Measurements from ENCODE around the gene KRTAP5-5. TPM values are rescaled to one million over a fixed set of nuclear protein-coding genes. Genes with fewer than 3 reads are reported as not detected.

KRTAP5-5 gene
- total RNA-seq, 4 donors from 2014 or later: not detected

DNA sequence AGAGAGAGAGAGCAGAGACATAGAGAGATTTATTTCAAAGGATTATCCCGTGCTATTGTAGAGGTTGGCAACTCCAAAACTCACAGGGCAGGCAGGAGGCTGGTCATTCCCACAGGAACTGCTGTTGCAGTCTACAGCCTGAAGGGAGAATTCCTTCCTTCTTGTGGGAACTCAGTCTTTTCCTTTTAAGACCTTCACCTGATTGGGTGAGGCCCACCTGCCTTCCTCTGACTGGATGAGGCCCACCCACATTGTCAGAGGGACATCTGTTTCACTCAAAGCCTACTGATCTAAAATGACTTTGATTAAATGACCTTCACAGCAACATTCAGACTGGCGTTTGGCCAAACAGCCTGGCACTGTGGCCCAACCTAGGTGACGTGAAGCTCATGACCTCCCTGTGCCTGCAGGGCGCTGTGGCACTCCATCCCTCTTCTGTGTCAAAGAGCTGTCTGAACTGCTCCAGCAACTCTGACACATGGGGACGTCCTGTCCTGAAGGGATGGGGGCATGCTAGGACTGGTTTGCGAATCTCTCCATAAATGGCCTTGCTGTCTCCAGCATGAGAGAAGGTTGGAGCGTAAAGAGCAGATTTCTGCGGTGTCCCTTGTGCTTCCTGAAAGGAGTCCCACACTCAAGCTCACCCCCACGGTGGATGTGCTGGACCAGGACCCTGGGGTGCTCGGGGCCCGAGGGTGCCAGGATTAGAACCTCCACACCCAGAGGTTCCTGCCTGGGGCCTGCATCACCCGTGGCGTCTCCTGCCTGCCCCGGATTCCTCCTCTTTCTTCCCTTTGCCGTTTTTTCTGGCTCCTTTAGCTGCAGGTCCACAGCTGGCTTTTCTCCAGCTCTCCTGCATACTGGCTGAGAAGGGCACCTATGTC, 20.7 kb downstream of the KRTAP5-5 start:
- WGBS: 83% methylated on average over 11 of the region's 15 CpGs
- H3K27me3 ChIP-seq: peaks cover 0 to 18% (median 0%) of the 10 kb centered on the region in 4 donors
- intact Hi-C loops (cut with DNase I): loop anchor here (5.0 kb wide), 2 partner anchors 42 to 502 kb away; no protein-coding TSS in a partner anchor
- H3K4me3 ChIP-seq: no peak overlapping the region
- H3K9me3 ChIP-seq: no peaks in the 10 kb centered on the region
- H3K27ac ChIP-seq (replicated peaks in 1 of 4): no peak overlapping the region
- H3K36me3 ChIP-seq: no peaks in the 10 kb centered on the region
- no peak for DNase-seq (ENCODE audit: extremely low spot score)
- H3K4me1 ChIP-seq: peaks cover 0 to 9% (median 8%) of the 10 kb centered on the region in 4 donors
- TF ChIP-seq POLR2A (IDR thresholded peaks at IDR 0.05; ENCODE audit: low read depth) (no peak), POLR2AphosphoS5 (IDR thresholded peaks at IDR 0.05) (no peak), EP300 (IDR thresholded peaks at IDR 0.05) (no peak)
- TF ChIP-seq, protein P1, sequence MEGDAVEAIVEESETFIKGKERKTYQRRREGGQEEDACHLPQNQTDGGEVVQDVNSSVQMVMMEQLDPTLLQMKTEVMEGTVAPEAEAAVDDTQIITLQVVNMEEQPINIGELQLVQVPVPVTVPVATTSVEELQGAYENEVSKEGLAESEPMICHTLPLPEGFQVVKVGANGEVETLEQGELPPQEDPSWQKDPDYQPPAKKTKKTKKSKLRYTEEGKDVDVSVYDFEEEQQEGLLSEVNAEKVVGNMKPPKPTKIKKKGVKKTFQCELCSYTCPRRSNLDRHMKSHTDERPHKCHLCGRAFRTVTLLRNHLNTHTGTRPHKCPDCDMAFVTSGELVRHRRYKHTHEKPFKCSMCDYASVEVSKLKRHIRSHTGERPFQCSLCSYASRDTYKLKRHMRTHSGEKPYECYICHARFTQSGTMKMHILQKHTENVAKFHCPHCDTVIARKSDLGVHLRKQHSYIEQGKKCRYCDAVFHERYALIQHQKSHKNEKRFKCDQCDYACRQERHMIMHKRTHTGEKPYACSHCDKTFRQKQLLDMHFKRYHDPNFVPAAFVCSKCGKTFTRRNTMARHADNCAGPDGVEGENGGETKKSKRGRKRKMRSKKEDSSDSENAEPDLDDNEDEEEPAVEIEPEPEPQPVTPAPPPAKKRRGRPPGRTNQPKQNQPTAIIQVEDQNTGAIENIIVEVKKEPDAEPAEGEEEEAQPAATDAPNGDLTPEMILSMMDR (IDR thresholded peaks at IDR 0.05): no peak

DNA sequence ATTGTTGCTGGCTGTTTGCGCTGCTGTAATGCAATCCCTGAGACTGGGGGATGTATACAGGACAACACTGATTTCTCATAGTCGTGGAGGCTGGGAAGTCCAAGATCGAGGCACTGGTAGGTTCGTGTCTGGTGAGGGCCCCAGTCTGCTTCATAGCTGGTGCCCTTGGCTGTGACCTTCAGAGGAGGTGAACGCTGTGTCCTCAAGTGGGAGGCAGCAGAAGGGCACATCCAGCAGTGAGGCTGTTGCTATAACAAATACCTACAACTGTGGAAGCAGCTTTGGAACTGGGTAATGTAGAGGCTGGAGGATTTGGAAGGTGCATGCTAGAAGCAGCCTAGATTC, 21.3 kb downstream of the KRTAP5-5 start:
- Histone ChIP-seq H3K36me3 (no peaks in the 10 kb centered on the region), H3K9me3 (no peaks in the 10 kb centered on the region), H3K27me3 (peaks cover 0 to 24% (median 0%) of the 10 kb centered on the region in 4 donors), H3K4me1 (peaks cover 0 to 9% (median 8%) of the 10 kb centered on the region in 4 donors), H3K27ac (replicated peaks in 1 of 4) (no peak overlapping the region), H3K4me3 (no peak overlapping the region)
- TF ChIP-seq, protein P1 (IDR thresholded peaks at IDR 0.05): no peak
- TF ChIP-seq EP300 (IDR thresholded peaks at IDR 0.05) (no peak), POLR2AphosphoS5 (IDR thresholded peaks at IDR 0.05) (no peak), POLR2A (IDR thresholded peaks at IDR 0.05; ENCODE audit: low read depth) (no peak)
- intact Hi-C loops (cut with DNase I): loop anchor here (5.0 kb wide), 2 partner anchors 41 to 501 kb away; no protein-coding TSS in a partner anchor
- no peak for DNase-seq (ENCODE audit: extremely low spot score)
- WGBS: 77% methylated on average over 5 of the region's 5 CpGs

DNA sequence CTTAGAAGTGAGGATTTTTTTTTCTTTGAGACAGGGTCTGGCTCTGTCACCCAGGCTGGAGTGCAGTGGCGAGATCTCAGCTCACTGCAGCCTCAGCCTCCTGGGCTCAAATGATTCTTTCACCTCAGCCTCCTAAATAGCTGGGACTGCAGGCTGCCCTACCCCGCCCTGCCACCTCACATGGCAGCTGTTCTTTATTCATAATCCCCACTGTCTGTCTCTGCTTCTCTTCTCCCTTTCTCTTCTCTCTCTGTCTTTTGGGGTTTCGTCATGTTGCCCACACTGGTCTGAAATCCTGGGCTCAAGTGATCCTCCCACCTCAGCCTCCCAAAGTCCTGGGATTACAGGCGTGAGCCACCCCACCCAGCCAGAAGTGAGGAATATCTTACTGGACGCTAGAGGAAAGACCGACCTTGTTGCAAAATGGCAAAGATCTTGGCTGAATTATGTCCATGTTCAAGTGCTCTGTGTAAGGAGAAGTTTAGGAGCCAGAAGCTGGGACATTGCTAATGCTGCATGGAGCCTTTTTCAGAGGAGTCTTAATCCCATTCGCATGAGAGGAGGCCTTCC, 21.9 kb downstream of the KRTAP5-5 start:
- H3K4me3 ChIP-seq: no peak overlapping the region

DNA sequence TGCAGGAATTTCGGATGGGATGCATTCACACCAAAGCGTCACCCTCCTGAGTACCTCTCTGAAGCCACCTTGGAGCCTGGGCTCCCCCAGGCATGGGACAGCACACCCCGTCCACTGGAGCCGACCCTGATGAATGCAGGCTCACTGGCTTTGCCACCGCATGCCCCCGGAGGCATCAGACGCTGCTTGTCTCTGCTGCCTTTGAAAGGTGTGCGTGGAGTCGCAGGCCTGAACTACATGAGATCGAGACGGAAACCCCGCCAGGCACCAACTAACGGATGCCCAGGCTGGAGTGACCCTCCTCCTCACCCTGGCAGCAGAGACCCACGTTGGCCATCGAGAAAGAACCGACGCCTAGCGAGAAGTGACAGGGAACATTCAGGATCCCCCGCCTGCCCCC, 22.5 kb downstream of the KRTAP5-5 start:
- no peak for DNase-seq (ENCODE audit: extremely low spot score)
- Histone ChIP-seq H3K27ac (replicated peaks in 1 of 4) (no peak overlapping the region), H3K4me3 (no peak overlapping the region), H3K4me1 (peaks cover 0 to 9% (median 8%) of the 10 kb centered on the region in 4 donors), H3K9me3 (no peaks in the 10 kb centered on the region), H3K36me3 (no peaks in the 10 kb centered on the region), H3K27me3 (peaks cover 0 to 31% (median 0%) of the 10 kb centered on the region in 4 donors)
- TF ChIP-seq POLR2AphosphoS5 (IDR thresholded peaks at IDR 0.05) (no peak), POLR2A (IDR thresholded peaks at IDR 0.05; ENCODE audit: low read depth) (no peak), EP300 (IDR thresholded peaks at IDR 0.05) (no peak)
- TF ChIP-seq, protein P1 (IDR thresholded peaks at IDR 0.05): no peak
- intact Hi-C loops (cut with DNase I): loop anchor here (2.0 to 5.0 kb wide), 3 partner anchors 40 to 500 kb away; no protein-coding TSS in a partner anchor
- WGBS: 80% methylated on average over 16 of the region's 19 CpGs

More for the DNA sequence above, 21.9 kb downstream of the KRTAP5-5 start:
- intact Hi-C loops (cut with DNase I): loop anchor here (5.0 kb wide), 2 partner anchors 41 to 501 kb away; no protein-coding TSS in a partner anchor
- no peak for DNase-seq (ENCODE audit: extremely low spot score)
- TF ChIP-seq, protein P1 (IDR thresholded peaks at IDR 0.05): no peak
- Histone ChIP-seq H3K27me3 (peaks cover 0 to 30% (median 0%) of the 10 kb centered on the region in 4 donors), H3K36me3 (no peaks in the 10 kb centered on the region), H3K9me3 (no peaks in the 10 kb centered on the region), H3K4me1 (peaks cover 0 to 9% (median 8%) of the 10 kb centered on the region in 4 donors), H3K27ac (replicated peaks in 1 of 4) (no peak overlapping the region)
- 85% methylated on average over 7 of the region's 7 CpGs for WGBS

Measured in esophagus muscularis mucosa (tissue), 4 donors.